Loucy (cell line): ENCODE data around the gene N4BP2L2.

Source experiments
- H2AFZ ChIP-seq: fragments of 200-600 bp; sonication (generic); 2 replicates; pipeline ENCODE4 v1.6.0; 2016; ENCODE audit warnings: antibody characterized with exemption, mild to moderate bottlenecking, low read length, moderate library complexity
- H3F3A ChIP-seq: fragments of 200-600 bp; 2 replicates; pipeline ENCODE4 v1.6.0; 2016; ENCODE audit warnings: antibody characterized with exemption, low read depth, mild to moderate bottlenecking
- H3K27me3 ChIP-seq: fragments of 200-600 bp; sonication (generic); 2 replicates; pipeline ENCODE4 v1.6.1; 2014; ENCODE audit warnings: low read length, mild to moderate bottlenecking; ENCODE audit not compliant: insufficient read depth, poor library complexity, severe bottlenecking
- H3K36me3 ChIP-seq: fragments of 200-600 bp; sonication (generic); 2 replicates; pipeline ENCODE4 v1.6.1; 2016; ENCODE audit warnings: low read length; ENCODE audit not compliant: insufficient read depth
- H3K4me1 ChIP-seq: fragments of 200-600 bp; sonication (generic); 2 replicates; pipeline ENCODE4 v1.5.1; 2014; ENCODE audit warnings: low read length, mild to moderate bottlenecking; ENCODE audit not compliant: insufficient read depth, poor library complexity, severe bottlenecking
- H3K4me2 ChIP-seq: fragments of 200-600 bp; sonication (generic); 2 replicates; pipeline ENCODE4 v1.6.0; 2014; ENCODE audit warnings: antibody characterized with exemption, low read length, low read depth, mild to moderate bottlenecking; ENCODE audit not compliant: poor library complexity, severe bottlenecking
- H3K4me3 ChIP-seq: fragments of 200-600 bp; sonication (generic); 2 replicates; pipeline ENCODE4 v1.5.1; 2014; ENCODE audit warnings: low read length, mild to moderate bottlenecking, mixed read lengths; ENCODE audit not compliant: poor library complexity, severe bottlenecking
- H3K79me2 ChIP-seq: fragments of 200-600 bp; sonication (generic); 2 replicates; pipeline ENCODE4 v1.6.1; 2014; ENCODE audit warnings: low read length; ENCODE audit not compliant: insufficient read depth
- H3K9ac ChIP-seq: fragments of 200-600 bp; sonication (generic); 2 replicates; pipeline ENCODE4 v1.6.0; 2014; ENCODE audit warnings: mild to moderate bottlenecking, low read depth, low read length, moderate library complexity; ENCODE audit not compliant: poor library complexity, severe bottlenecking
- H3K9me2 ChIP-seq: fragments of 200-600 bp; sonication (generic); replicated peaks from 2 replicates; pipeline ENCODE4 v1.6.1; 2016; ENCODE audit warnings: low read depth, low read length, mixed read lengths
- H3K9me3 ChIP-seq: fragments of 200-600 bp; sonication (generic); 2 replicates; pipeline ENCODE4 v1.6.1; 2014; ENCODE audit warnings: mild to moderate bottlenecking, antibody characterized with exemption, low read length, low read depth; ENCODE audit not compliant: insufficient read depth
- H4K20me1 ChIP-seq: fragments of 200-600 bp; sonication (generic); 2 replicates; pipeline ENCODE4 v1.6.0; 2014; ENCODE audit warnings: antibody characterized with exemption, low read length, mild to moderate bottlenecking; ENCODE audit not compliant: insufficient read depth, poor library complexity, severe bottlenecking
- CTCF ChIP-seq: fragments of 200-600 bp; sonication (generic); conservative IDR thresholded peaks from 2 replicates; pipeline ENCODE4 v1.5.1; 2014; ENCODE audit warnings: mild to moderate bottlenecking, antibody characterized with exemption, low read length
- EZH2phosphoT487 ChIP-seq: fragments of 200-600 bp; IDR thresholded peaks from 2 replicates; pipeline ENCODE4 v1.6.1; 2018; ENCODE audit warnings: antibody characterized with exemption, mild to moderate bottlenecking, moderate library complexity, borderline replicate concordance

The N4BP2L2 gene

GRCh38 chr13:32443111-32443510 lies 95.5 kb downstream of the N4BP2L2 start:
- no peaks in the 10 kb centered on the region for H3K36me3 ChIP-seq
- H3K4me3 ChIP-seq = no peak overlapping the region
- no peaks in the 10 kb centered on the region for H3K9me2 ChIP-seq
- H3K27me3 ChIP-seq = no peaks in the 10 kb centered on the region
- peak overlapping the region; percentile 81; the same call in 1 of the 2 replicates for H2AFZ ChIP-seq
- H3F3A ChIP-seq = no peaks in the 10 kb centered on the region
- no peaks in the 10 kb centered on the region for H3K4me1 ChIP-seq
- H3K9me3 ChIP-seq = no peaks in the 10 kb centered on the region
- H3K79me2 ChIP-seq = no peaks in the 10 kb centered on the region
- no peaks in the 10 kb centered on the region for H4K20me1 ChIP-seq
- TF ChIP-seq CTCF (peak; percentile 65), EZH2phosphoT487 (no peak)
- H3K9ac ChIP-seq = no peak overlapping the region
- no peak overlapping the region for H3K4me2 ChIP-seq

DNA sequence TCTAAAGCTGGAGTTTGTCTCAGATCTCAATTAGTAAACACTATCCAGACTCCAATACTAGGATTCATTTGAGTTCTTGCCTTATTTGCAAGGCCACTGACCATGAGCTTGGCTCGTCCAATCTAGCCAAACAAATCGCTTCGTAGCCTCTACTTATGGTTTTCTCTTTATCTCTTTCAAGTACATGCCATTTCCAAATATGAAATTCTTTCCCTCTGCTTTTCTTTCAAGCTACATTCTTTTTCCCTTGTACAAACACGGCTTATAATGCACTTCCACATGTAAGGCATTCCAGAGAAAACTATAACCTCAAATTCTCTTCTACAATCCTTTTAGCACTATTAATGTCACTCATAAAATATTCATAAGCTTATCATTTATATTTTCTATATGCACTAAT lies 99.7 kb downstream of the N4BP2L2 start:
- H3K79me2 ChIP-seq = no peaks in the 10 kb centered on the region
- no peaks in the 10 kb centered on the region for H3F3A ChIP-seq
- H3K4me2 ChIP-seq = no peak overlapping the region
- no peaks in the 10 kb centered on the region for H3K36me3 ChIP-seq
- no peak for TF ChIP-seq EZH2phosphoT487
- TF ChIP-seq CTCF = no peak
- no peaks in the 10 kb centered on the region for H3K27me3 ChIP-seq
- H2AFZ ChIP-seq = no peak overlapping the region
- H3K9me2 ChIP-seq = no peaks in the 10 kb centered on the region
- H4K20me1 ChIP-seq = no peaks in the 10 kb centered on the region
- H3K4me3 ChIP-seq = no peak overlapping the region
- no peaks in the 10 kb centered on the region for H3K4me1 ChIP-seq
- H3K9ac ChIP-seq = no peak overlapping the region
- no peaks in the 10 kb centered on the region for H3K9me3 ChIP-seq

GRCh38 chr13:32432856-32433255 lies 105.7 kb downstream of the N4BP2L2 start:
- peaks cover 5% of the 10 kb centered on the region; the same call in 1 of the 2 replicates for H3F3A ChIP-seq
- H3K4me3 ChIP-seq = no peak overlapping the region
- H2AFZ ChIP-seq = no peak overlapping the region
- H3K4me2 ChIP-seq = no peak overlapping the region
- H3K9me3 ChIP-seq = no peaks in the 10 kb centered on the region
- no peaks in the 10 kb centered on the region for H3K36me3 ChIP-seq
- no peaks in the 10 kb centered on the region for H3K9me2 ChIP-seq
- no peaks in the 10 kb centered on the region for H4K20me1 ChIP-seq
- H3K4me1 ChIP-seq = peaks cover 20% of the 10 kb centered on the region
- peak overlapping the region; percentile 35 for H3K9ac ChIP-seq
- no peaks in the 10 kb centered on the region for H3K27me3 ChIP-seq
- no peak for TF ChIP-seq EZH2phosphoT487
- no peak for TF ChIP-seq CTCF
- no peaks in the 10 kb centered on the region for H3K79me2 ChIP-seq
